AG04449 (cell line): ENCODE results near the gene SYNPO2L.

Experiments
- CTCF ChIA-PET: fragments of 350-600 bp; formaldehyde crosslinking; extraction: SDS; loops from one replicate; lab custom pipeline; 2021; ENCODE audit warnings: antibody characterized with exemption; lab: Yijun Ruan, JAX
- POLR2A ChIA-PET: fragments of 400-600, 350-600 bp; formaldehyde crosslinking; extraction: SDS; loops from one replicate; lab custom pipeline; 2020; ENCODE audit warnings: antibody characterized with exemption, inconsistent platforms; lab: Yijun Ruan, JAX
- DNase-seq: peaks from one replicate; pipeline ENCODE4 v3.0.0-alpha.2; 2010; ENCODE audit warnings: low read depth, low spot score
- H3K4me3 ChIP-seq: 2 replicates; pipeline ENCODE4 v1.5.1; 2011; ENCODE audit warnings: low read depth, mild to moderate bottlenecking, control low read depth, low read length
- TF ChIP-seq, protein P1 (sequence below): IDR thresholded peaks from one replicate; pipeline ENCODE4 v1.5.1; 2011; ENCODE audit warnings: mild to moderate bottlenecking, moderate library complexity, low read length, control low read depth, inconsistent platforms; ENCODE audit not compliant: insufficient read depth; ENCODE audit errors: missing control alignments

Gene SYNPO2L

DNA sequence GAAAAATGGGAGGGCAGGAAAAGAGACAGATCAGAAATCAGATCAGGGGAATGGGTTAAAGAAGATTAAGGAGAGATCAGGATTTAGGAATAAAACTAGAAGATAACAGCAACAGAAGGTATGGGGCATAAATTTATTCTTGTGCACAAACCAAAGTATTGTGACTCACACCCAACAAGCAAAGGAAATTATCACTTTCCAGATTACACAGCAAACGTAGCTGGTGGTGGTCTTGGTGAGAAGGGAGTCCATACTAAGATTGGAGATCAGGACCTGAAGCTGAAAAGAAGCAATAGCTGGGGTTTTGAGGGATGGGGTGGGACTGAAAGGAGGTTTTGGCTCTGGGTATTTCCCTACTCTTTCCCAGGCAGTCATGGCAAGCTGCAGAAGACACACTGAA lies 11.1 kb downstream of the SYNPO2L start:
- ChIA-PET CTCF (interaction anchor here (0.8 to 30.3 kb wide), 20 partner anchors 9 to 378 kb away, joined by 3 to 560 read pairs (median 6); no protein-coding TSS in a partner anchor), POLR2A (no interaction called here)
- DNase-seq: no peak
- H3K4me3 ChIP-seq: no peak overlapping the region
- TF ChIP-seq, protein P1, sequence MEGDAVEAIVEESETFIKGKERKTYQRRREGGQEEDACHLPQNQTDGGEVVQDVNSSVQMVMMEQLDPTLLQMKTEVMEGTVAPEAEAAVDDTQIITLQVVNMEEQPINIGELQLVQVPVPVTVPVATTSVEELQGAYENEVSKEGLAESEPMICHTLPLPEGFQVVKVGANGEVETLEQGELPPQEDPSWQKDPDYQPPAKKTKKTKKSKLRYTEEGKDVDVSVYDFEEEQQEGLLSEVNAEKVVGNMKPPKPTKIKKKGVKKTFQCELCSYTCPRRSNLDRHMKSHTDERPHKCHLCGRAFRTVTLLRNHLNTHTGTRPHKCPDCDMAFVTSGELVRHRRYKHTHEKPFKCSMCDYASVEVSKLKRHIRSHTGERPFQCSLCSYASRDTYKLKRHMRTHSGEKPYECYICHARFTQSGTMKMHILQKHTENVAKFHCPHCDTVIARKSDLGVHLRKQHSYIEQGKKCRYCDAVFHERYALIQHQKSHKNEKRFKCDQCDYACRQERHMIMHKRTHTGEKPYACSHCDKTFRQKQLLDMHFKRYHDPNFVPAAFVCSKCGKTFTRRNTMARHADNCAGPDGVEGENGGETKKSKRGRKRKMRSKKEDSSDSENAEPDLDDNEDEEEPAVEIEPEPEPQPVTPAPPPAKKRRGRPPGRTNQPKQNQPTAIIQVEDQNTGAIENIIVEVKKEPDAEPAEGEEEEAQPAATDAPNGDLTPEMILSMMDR: no peak

DNA sequence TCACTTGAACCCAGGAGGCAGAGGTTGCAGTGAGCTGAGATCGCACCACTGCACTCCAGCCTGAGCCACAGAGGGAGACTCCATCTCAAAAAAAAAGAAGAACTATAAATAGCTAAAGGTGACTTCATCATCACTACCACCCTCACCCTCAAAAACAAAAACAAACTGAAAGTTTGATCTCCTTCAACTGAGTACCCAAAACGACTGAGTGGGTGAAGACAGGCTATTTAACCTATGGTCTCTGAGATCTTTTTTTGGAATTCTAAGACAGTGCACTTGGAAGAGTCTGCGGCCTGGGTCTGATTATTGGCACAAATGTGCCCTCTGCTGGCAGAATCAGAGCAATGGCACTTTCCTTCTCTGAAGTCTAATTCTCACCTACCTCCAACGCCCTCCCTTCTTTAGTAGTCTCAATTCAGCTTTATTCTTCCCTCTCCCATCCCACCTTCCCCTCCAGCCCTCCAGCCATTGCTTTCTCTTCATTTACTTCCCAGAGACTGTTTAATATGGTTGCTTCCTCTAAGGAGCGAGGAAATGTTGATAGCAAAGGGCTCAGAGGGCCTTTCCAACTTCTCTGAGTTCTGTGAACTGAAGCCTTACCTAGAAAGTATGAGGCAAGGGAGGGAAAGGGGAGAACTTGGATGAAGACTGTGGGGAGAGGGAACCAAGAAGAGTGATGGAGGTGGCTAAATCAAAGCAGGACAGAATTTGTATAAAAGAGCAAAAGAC lies 11.7 kb downstream of the SYNPO2L start:
- POLR2A ChIA-PET: no interaction called here
- CTCF ChIA-PET: interaction anchor here (0.5 to 30.3 kb wide), 36 partner anchors 9 to 391 kb away, joined by 3 to 560 read pairs (median 4); no protein-coding TSS in a partner anchor

DNA sequence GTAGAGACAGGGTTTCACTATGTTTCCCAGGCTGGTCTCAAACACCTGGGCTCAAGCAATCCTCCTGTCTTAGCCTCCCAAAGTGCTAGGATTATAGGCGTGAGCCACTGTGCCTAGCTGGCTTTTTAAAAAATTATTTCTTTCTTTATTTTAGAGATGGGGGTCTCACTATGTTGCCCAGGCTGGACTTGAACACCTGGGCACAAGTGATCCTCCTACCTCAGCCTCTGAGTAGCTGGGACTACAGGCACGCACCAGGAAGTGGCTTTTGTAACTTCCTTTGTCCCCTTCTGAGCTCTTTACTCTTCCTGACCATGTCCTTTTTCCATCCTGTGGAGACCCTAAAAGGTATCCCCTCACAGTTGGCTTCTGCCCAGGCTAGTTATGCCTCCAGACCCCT lies 12.5 kb downstream of the SYNPO2L start:
- DNase-seq: no peak
- ChIA-PET POLR2A (no interaction called here), CTCF (interaction anchor here (0.5 to 30.3 kb wide), 31 partner anchors 8 to 381 kb away, joined by 3 to 560 read pairs (median 4); no protein-coding TSS in a partner anchor)
- H3K4me3 ChIP-seq: no peak overlapping the region
- TF ChIP-seq, protein P1: no peak

More for the DNA sequence above, 11.7 kb downstream of the SYNPO2L start:
- DNase-seq: no peak
- H3K4me3 ChIP-seq: no peak overlapping the region
- TF ChIP-seq, protein P1: peak; percentile 69

DNA sequence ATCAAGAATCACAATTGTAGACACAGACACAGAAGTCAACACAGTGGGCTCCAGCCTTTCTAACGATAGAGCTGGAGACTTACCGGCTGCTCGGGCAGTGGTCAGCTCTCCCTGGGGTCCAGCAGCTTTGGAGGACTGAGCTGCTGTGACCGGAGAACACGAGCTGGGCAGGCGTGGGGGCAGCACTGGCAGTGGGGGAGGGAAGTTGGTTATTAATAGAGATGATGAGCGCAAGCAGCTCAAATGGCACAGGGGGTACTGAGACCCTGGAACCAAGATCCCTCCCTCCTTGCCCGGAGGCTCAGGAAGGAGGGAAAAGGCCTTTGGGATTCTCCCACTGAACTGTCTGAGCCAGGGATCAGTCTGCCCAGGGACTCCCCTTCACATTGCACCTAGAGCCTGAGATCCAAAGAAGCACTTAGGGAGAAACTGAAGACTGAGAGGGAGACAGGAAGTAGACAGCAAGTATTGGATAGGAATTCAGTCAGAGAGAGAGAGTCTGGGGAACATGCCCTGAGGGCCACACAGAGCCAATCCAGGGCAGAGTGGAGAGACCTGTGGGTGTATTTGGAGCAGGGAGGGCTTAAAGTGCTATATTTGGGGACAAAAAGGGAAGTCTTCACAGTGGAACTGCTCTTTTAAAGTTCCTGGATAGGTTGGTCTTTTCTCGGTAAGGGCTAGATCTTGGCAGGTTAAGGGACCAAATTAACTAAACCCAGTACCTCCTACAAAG lies 14.3 kb downstream of the SYNPO2L start, which contains the start of gene MYOZ1:
MYOZ1 (minus strand) TSS at position 147 of the 733 bp plus-strand sequence. CDS start 1,457 bp downstream, outside the sequence.
- TF ChIP-seq, protein P1: no peak
- H3K4me3 ChIP-seq: no peak within 1 kb of the TSS
- CTCF ChIA-PET: interaction anchor here (6.8 to 30.3 kb wide), 2 partner anchors 11 to 112 kb away, joined by 80 to 560 read pairs; no protein-coding TSS in a partner anchor
- DNase-seq: no peak
- POLR2A ChIA-PET: no interaction called here

DNA sequence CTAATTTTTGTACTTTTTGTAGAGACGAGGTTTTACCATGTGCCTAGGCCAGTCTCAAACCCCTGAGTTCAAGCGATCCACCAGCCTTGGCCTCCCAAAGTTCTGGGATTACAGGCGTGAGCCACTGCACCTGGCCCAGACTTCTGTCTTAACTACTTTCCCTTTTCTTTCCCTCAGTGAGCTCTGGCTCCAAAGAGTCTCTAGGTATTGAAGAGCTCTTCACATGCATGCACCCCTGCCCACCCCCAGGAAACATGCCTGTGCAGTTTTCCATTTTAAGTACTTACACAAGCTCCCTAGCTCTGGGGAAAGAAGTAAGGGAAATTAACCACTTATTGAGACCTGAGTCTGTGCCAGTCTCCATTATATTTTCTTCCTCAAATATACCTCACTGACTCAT lies 16.5 kb downstream of the SYNPO2L start:
- H3K4me3 ChIP-seq: no peak overlapping the region
- ChIA-PET CTCF (interaction anchor here (30.3 kb wide), 1 partner anchor 110 kb away, joined by 560 read pairs; no protein-coding TSS in a partner anchor), POLR2A (no interaction called here)
- TF ChIP-seq, protein P1: no peak
- no peak for DNase-seq
